ENCODE results near the gene PCSK6. TPM values are rescaled to one million over a fixed set of nuclear protein-coding genes. Genes with fewer than 3 reads are reported as not detected.
"Not testable (repeated sequence)": the region's sequence is repeated elsewhere in the genome, so short reads cannot be mapped to it uniquely, and the experiment has no call there.

PCSK6 gene
- total RNA-seq, 2 experiments from 2014 or later = 1.1 to 1.3 TPM

DNA sequence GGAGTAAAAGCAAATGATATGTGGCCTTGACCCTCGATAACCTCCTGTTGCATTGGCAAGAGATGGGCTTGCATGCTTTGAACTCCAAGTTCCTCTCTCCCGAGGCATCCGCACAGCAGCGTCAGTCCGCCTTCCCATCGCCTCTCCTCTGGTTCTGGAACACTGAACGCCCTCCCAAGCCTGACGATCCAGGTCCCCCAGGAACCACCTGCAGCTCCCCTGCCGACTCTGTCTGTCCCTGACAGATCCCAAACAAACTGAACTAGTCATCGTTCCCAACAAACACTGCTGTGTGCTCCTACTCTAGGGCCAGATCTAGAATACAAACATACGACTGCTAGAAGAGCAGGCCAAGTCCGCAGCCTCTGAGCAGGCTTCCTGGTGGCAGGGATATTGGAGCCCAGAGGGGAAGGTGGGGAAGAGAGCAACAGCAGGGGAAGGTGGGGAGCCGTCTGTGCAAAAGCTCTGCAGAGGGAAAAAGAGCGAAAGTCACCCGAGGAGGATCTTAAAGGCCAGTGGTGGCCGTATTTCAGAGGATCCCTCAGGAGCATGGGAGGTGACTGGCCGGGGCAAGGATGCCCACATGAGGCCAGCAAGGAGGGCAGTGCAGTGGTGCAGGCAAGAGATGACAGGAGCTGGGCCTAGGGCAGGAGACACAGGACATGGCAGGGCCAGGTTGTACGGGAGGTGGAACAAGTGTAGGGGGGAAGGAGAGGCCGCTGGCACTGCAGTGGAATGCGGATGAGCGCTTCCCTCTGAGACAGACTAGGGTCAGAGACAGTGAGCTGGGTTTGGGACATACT, 50.8 kb downstream of the PCSK6 start:
- ChIA-PET CTCF (no interaction called here), POLR2A (no interaction called here)

GRCh38 chr15:101437618-101438481, 51.7 kb downstream of the PCSK6 start:
- CTCF ChIA-PET = no interaction called here
- POLR2A ChIA-PET = no interaction called here

- CTCF ChIA-PET = no interaction called here
- POLR2A ChIA-PET = no interaction called here
Measured at GRCh38 chr15:101437209-101437608, 52.3 kb downstream of the PCSK6 start.

DNA sequence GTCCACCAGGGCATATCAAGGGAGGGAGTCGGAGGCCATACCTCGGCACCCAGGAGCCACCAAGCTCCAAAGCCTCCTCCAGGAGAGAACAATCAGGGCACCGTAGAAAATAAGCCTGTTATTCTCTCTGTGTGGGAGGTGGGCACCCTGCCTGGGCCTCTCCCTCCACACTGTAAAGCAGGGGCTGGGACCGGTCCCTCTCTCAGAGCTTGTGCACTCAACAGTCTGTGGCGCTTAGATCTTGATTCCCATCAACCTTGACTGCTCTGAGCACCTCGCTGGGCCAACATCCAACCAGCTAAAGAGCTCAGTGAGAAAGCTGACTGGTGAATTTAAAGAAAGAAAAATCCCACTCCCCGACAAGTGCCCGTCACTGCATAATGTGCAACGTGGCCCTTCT, 53.0 kb downstream of the PCSK6 start:
- CTCF ChIA-PET = no interaction called here

DNA sequence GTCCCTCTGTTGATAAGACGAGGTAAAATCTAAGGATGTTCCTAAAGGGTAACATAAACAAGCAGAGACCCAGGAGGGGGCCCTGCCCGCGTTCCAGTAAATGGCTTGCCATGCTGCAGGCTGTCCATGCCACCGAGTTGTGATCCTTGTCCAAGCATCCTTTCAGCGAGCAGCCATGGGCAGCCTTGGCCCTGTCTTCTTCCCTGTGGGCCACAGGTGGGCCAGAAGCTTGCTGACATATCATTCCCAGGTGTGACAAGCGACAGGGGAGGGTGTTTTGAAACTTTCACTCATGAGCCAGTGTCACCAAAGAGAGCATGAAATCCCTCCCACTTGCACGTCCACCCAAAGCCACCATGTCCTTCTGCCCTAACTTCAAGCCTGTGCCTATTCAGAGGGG, 53.7 kb downstream of the PCSK6 start:
- CTCF ChIA-PET = no interaction called here
- POLR2A ChIA-PET = no interaction called here

More for the DNA sequence above, 53.0 kb downstream of the PCSK6 start:
- POLR2A ChIA-PET = no interaction called here

GRCh38 chr15:101434032-101434920, 55.2 kb downstream of the PCSK6 start:
- CTCF ChIA-PET = no interaction called here
- POLR2A ChIA-PET = no interaction called here

- ChIA-PET POLR2A (no interaction called here), CTCF (no interaction called here)
Measured at GRCh38 chr15:101433396-101433795, 56.1 kb downstream of the PCSK6 start.

DNA sequence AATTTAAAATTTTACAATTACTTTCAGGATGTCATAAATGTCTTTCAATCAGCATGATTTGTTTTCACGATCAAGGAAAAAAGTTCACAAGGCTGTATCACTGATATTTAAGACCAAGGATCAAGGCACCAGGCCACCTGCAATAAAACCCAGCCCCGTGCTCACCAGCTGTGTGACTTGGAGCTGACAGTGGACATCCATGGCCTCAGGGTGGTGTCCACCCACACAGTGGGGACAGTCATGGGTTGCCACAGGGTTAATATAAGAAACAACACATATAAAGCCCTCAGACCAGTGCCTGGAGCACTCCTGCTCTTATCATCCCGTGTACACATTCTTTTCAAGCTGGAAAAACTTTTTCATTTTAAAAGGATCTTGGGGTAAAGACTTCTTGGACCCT, 56.5 kb downstream of the PCSK6 start:
- CTCF ChIA-PET = no interaction called here
- POLR2A ChIA-PET = no interaction called here

GRCh38 chr15:101431748-101432147, 57.8 kb downstream of the PCSK6 start:
- POLR2A ChIA-PET = no interaction called here

GRCh38 chr15:101431301-101431700, 58.2 kb downstream of the PCSK6 start:
- ChIA-PET POLR2A (no interaction called here), CTCF (no interaction called here)

More at GRCh38 chr15:101431748-101432147, 57.8 kb downstream of the PCSK6 start:
- CTCF ChIA-PET = no interaction called here

DNA sequence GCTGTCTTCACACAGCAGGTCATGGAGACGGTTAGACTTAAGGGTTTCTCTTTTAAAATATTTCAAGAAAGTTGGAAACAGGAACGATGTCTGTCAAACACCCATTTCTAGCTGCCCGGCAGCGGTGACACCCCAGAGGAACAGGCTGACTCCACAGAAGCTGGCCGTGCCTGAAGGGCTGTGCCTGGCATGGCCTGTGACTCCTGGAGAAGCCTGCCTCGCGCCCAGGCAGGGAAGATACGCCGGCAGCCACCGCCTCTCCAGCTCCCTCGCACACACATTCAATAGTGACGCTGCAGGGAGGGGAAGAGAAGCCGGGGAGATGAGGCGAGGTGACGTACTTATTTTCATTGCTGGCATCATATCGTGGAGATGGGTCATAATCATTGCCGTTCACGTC, 59.9 kb downstream of the PCSK6 start:
- POLR2A ChIA-PET = no interaction called here
- CTCF ChIA-PET = no interaction called here

DNA sequence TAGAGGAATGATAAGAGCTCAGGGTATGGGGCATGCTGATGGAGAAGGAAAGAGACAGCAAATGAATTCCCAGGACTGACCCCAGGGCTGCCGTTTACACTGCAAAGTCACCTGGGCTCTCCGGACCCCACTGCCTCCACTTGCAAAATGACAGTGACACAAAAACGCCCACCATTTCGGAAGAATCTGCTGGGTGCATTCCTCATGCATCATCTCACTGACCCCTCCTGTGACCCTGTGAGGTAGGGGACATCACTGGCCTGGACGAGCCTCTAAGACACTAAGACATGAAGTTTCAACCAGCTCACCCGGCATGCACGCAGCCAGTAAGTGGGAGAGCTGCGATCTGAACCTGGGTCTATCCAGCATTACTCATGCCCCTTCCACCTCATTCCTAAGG, 60.3 kb downstream of the PCSK6 start:
- CTCF ChIA-PET = no interaction called here
- POLR2A ChIA-PET = no interaction called here

GRCh38 chr15:101428758-101429157, 60.7 kb downstream of the PCSK6 start:
- POLR2A ChIA-PET = no interaction called here

DNA sequence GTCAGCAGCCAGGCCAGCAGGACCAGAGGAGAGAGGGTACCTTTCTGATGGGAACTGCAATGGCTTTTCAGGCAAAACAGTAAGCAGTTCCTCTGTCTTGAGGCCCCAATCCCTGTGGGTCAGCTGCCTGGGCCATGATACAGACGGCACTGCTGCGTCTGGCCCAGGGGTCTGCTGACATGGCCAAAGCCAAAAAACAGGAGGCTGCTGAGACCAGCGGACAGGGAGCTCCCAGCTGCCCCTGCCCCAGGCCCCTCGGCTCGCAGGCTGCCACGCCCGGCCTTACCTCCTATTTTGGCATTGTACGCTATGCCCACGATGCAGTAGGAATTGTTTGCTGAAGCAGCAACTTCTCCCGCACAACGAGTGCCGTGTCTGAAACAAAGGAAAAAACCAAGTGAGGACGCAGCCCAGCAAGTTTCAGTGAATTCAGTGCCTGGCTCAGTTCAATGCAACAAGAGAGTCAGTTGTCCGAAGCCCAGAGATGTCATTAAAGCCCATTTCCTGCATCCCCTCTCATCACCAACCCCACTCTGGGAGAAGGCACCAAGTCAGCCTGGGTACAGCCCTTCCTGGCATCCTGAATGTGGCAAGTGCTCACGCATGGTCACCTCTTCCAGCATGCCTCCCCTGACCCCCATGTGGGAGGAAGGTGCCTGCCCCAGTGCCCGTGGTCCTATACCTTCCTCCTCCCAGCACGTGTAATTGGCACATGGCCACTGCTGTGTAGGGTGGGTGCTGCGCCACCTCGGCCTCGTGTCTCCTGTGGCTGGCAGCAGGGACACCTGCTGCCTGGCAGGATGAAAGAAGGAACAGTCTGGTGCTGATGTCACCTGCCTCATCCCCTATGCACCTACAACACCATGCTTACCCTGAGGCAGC, 61.7 kb downstream of the PCSK6 start:
- ChIA-PET CTCF (no interaction called here), POLR2A (no interaction called here)

More at GRCh38 chr15:101428758-101429157, 60.7 kb downstream of the PCSK6 start:
- CTCF ChIA-PET = no interaction called here

GRCh38 chr15:101426761-101427333, 62.7 kb downstream of the PCSK6 start:
- ChIA-PET CTCF (no interaction called here), POLR2A (no interaction called here)

DNA sequence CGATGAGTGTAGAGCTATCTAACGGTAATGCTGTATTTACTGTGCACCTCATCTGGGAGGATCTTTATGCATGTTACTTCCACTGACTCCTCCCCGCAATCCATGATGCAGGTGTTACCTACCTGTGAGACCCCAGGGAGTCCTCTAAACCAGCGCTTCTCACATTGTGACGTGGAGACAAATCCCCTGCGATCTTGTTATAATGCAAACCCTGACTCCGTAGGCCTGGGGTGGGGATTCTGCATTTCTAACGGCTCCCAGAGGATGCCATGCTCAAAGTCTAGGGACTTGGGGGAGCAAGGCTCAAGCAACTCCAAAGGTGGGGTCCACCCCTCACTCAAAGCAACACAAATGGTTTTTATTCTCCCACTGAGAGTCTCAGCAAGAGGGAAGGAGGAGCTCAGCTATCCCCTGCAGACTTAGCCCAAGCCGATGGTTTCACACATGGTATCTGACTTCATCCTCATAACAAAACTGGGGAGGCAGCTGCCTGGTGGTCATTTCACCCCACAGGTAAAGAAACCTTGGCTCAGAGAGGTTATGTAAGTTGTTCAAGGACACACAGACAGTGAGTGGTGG, 63.6 kb downstream of the PCSK6 start:
- CTCF ChIA-PET = no interaction called here
- POLR2A ChIA-PET = no interaction called here

GRCh38 chr15:101424984-101425383, 64.5 kb downstream of the PCSK6 start:
- CTCF ChIA-PET = no interaction called here
- POLR2A ChIA-PET = no interaction called here

DNA sequence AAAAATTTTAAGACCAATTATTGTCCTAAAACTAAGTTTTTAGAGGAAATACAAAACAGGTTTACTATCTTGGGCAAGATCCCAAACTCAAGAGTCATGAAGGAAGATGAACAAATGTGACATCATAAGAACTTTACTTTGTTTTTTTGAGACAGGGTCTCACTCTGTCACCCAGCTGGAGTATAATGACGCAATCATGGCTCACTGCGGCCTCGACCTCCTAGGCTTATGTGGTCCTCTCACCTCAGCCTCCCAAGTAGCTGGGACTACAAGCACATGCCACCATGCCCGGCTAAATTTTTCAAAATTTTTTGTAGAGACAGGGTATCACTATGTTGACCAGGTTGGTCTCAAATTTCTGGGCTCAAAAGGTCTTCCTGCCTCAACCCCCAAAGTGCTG, 69.3 kb downstream of the PCSK6 start:
- ChIA-PET CTCF (no interaction called here), POLR2A (no interaction called here)

- CTCF ChIA-PET, POLR2A ChIA-PET: not testable (repeated sequence)
Measured at GRCh38 chr15:101416475-101416874, 73.0 kb downstream of the PCSK6 start.

Measured in activated CD8-positive, alpha-beta memory T cell treated with anti-CD3 and anti-CD28 coated beads for 36 hours (primary cell).